Activated naive CD4-positive, alpha-beta T cell treated with anti-CD3 and anti-CD28 coated beads, Interleukin-2, amount 10 ng/mL, durations not matched to agents 7 days and 5 days (primary cell): ENCODE measurements around the gene ADARB2.

Source experiments
- CTCF ChIA-PET: fragments of 350-600 bp; sonication (Branson Sonifier 250); formaldehyde crosslinking; loops from one replicate; lab custom pipeline; 2021; ENCODE audit warnings: antibody characterized with exemption; lab: Charles Lee
- DNase-seq: peaks from one replicate; pipeline ENCODE4 v3.0.0-alpha.2; 2020
- H3K27ac Mint-ChIP-seq: one replicate; pipeline ENCODE4 v1.8.0; 2021; ENCODE audit warnings: mild to moderate bottlenecking, moderate library complexity, mixed read lengths
- H3K27me3 Mint-ChIP-seq: one replicate; pipeline ENCODE4 v1.8.0; 2021; ENCODE audit warnings: mild to moderate bottlenecking, mixed read lengths
- H3K36me3 Mint-ChIP-seq: one replicate; pipeline ENCODE4 v1.8.0; 2021; ENCODE audit warnings: mixed read lengths
- H3K4me1 Mint-ChIP-seq: one replicate; pipeline ENCODE4 v1.8.0; 2021; ENCODE audit warnings: mixed read lengths
- H3K4me3 Mint-ChIP-seq: one replicate; pipeline ENCODE4 v1.8.0; 2021; ENCODE audit warnings: mild to moderate bottlenecking, moderate library complexity, mixed read lengths
- H3K9me3 Mint-ChIP-seq: one replicate; pipeline ENCODE4 v1.8.0; 2021; ENCODE audit warnings: mixed read lengths

Gene ADARB2

GRCh38 chr10:1186683-1186990, 550.7 kb downstream of the ADARB2 start:
- Mint-ChIP-seq H3K9me3 (no peaks in the 10 kb centered on the region), H3K4me3 (no peak overlapping the region), H3K27me3 (peaks cover 32% of the 10 kb centered on the region), H3K4me1 (no peaks in the 10 kb centered on the region), H3K27ac (no peak overlapping the region), H3K36me3 (no peaks in the 10 kb centered on the region)
- CTCF ChIA-PET: no interaction called here
- no peak for DNase-seq

DNA sequence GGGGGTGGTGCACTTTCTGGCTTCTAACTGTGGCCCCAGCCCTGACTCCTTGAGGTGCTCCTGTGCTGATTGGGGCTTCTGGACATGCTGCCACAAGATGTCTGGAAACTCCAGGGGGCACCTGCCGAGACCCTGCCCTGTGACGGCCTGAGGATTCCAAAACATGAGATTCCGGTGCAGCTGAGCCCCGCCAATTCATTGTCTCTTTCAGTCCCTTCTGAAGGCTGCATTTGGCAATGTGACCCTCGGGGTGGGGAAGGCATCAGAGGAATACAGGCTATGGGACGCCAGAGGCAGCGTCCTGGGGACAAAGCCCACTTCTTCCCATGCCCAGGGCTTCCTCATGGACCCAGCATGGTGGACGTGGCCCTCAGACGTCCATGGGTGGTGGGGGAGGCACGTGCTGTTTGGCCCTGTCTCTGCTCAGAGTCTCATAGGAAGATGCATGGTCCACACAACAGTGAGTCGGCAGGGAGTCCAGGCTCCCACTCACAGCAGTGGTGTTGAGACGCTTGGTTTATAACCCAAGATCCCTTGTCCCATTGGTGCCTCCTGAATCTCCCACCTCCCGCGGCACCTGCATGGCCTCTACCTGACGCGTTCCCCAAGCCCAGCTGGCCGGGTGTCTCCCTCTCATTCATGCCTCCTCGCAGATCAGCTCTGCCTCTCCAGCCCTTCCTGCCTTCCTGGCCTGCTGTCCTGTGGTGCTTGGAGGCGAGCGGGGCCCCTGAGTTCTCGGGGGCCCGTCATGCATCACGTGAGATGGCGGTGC, 551.2 kb downstream of the ADARB2 start:
- H3K36me3 Mint-ChIP-seq: no peaks in the 10 kb centered on the region
- peaks cover 32% of the 10 kb centered on the region for H3K27me3 Mint-ChIP-seq
- no peaks in the 10 kb centered on the region for H3K9me3 Mint-ChIP-seq
- DNase-seq: no peak
- H3K27ac Mint-ChIP-seq: no peak overlapping the region
- no peak overlapping the region for H3K4me3 Mint-ChIP-seq
- CTCF ChIA-PET: no interaction called here
- no peaks in the 10 kb centered on the region for H3K4me1 Mint-ChIP-seq

- H3K4me3 Mint-ChIP-seq: no peak overlapping the region
- peaks cover 26% of the 10 kb centered on the region for H3K27me3 Mint-ChIP-seq
- CTCF ChIA-PET: no interaction called here
- no peaks in the 10 kb centered on the region for H3K36me3 Mint-ChIP-seq
- H3K27ac Mint-ChIP-seq: no peak overlapping the region
- H3K4me1 Mint-ChIP-seq: no peaks in the 10 kb centered on the region
- no peak for DNase-seq
- no peaks in the 10 kb centered on the region for H3K9me3 Mint-ChIP-seq
Measured at GRCh38 chr10:1184541-1185430, 552.5 kb downstream of the ADARB2 start.

GRCh38 chr10:1183701-1184100, 553.6 kb downstream of the ADARB2 start:
- H3K4me3 Mint-ChIP-seq: no peak overlapping the region
- H3K4me1 Mint-ChIP-seq: no peaks in the 10 kb centered on the region
- H3K36me3 Mint-ChIP-seq: no peaks in the 10 kb centered on the region
- CTCF ChIA-PET: no interaction called here
- peaks cover 23% of the 10 kb centered on the region for H3K27me3 Mint-ChIP-seq
- DNase-seq: no peak
- H3K9me3 Mint-ChIP-seq: no peaks in the 10 kb centered on the region
- H3K27ac Mint-ChIP-seq: no peak overlapping the region

DNA sequence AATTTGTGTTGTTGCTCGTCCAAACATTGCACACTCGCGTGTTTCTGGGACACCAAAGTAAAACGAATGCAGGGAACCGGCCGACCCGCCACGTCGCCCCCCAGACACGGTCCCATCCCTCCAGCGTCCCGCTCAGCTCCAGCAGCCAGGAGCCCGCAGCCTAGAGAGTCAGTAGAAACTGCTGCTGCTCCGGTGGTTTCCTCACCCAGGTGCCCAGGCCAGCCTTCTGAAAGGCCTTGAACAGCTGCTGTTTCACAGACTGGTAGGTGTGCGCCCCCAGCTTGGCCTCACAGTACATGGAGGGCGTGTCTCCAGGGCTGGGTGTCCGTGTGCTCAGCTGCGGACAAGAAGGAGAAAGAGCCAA, 554.3 kb downstream of the ADARB2 start:
- H3K4me3 Mint-ChIP-seq: no peak overlapping the region
- CTCF ChIA-PET: no interaction called here
- no peaks in the 10 kb centered on the region for H3K4me1 Mint-ChIP-seq
- no peak for DNase-seq
- H3K9me3 Mint-ChIP-seq: no peaks in the 10 kb centered on the region
- H3K27me3 Mint-ChIP-seq: peaks cover 19% of the 10 kb centered on the region
- no peak overlapping the region for H3K27ac Mint-ChIP-seq
- no peaks in the 10 kb centered on the region for H3K36me3 Mint-ChIP-seq

GRCh38 chr10:1182280-1183032, 554.9 kb downstream of the ADARB2 start:
- CTCF ChIA-PET: no interaction called here
- Mint-ChIP-seq H3K9me3 (no peaks in the 10 kb centered on the region), H3K4me1 (no peaks in the 10 kb centered on the region), H3K27ac (no peak overlapping the region), H3K4me3 (no peak overlapping the region), H3K36me3 (no peaks in the 10 kb centered on the region), H3K27me3 (peaks cover 19% of the 10 kb centered on the region)
- DNase-seq: no peak

GRCh38 chr10:1180836-1181235, 556.5 kb downstream of the ADARB2 start:
- no peak for DNase-seq
- Mint-ChIP-seq H3K4me1 (no peaks in the 10 kb centered on the region), H3K4me3 (no peak overlapping the region), H3K9me3 (no peaks in the 10 kb centered on the region), H3K36me3 (no peaks in the 10 kb centered on the region), H3K27me3 (peaks cover 11% of the 10 kb centered on the region), H3K27ac (no peak overlapping the region)
- CTCF ChIA-PET: no interaction called here

DNA sequence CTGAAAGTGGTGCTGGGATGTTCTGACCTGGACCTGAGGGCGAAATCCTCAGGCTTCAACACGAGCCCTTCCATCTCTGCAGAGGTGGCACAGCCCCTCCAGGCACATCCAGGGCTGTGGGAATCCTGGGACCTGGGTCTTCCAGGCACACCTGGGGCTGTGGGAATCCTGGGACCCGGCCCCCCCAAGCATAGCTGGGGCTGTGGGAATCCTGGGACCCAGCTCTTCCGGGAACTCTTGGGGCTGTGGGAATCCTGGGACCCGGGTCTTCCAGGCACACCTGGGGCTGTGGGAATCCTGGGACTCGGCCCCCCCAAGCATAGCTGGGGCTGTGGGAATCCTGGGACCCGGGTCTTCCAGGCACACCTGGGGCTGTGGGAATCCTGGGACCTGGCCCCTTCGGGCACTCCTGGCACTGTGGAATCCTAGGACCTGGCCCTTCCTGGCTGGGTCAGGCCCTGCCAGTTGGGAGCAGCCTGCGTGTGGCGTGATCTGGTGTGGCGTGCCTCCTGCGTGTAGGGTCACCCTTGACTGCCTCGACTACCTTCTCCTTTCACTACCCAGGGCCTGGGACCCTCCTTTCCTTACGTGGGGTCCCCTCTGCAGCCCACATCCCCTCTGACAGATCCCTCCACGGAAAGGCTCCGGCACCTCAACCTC, 557.1 kb downstream of the ADARB2 start:
- no peaks in the 10 kb centered on the region for H3K4me1 Mint-ChIP-seq
- peaks cover 11% of the 10 kb centered on the region for H3K27me3 Mint-ChIP-seq
- CTCF ChIA-PET: interaction anchor here (0.7 kb wide), 1 partner anchor 438 kb away, joined by 3 read pairs; no protein-coding TSS in a partner anchor
- no peak overlapping the region for H3K27ac Mint-ChIP-seq
- H3K36me3 Mint-ChIP-seq: no peaks in the 10 kb centered on the region
- no peak overlapping the region for H3K4me3 Mint-ChIP-seq
- no peak for DNase-seq
- H3K9me3 Mint-ChIP-seq: no peaks in the 10 kb centered on the region

GRCh38 chr10:1179346-1180070, 557.8 kb downstream of the ADARB2 start:
- CTCF ChIA-PET: no interaction called here
- no peak overlapping the region for H3K27ac Mint-ChIP-seq
- no peaks in the 10 kb centered on the region for H3K36me3 Mint-ChIP-seq
- no peak overlapping the region for H3K4me3 Mint-ChIP-seq
- H3K9me3 Mint-ChIP-seq: no peaks in the 10 kb centered on the region
- H3K4me1 Mint-ChIP-seq: no peaks in the 10 kb centered on the region
- peaks cover 11% of the 10 kb centered on the region for H3K27me3 Mint-ChIP-seq
- no peak for DNase-seq

DNA sequence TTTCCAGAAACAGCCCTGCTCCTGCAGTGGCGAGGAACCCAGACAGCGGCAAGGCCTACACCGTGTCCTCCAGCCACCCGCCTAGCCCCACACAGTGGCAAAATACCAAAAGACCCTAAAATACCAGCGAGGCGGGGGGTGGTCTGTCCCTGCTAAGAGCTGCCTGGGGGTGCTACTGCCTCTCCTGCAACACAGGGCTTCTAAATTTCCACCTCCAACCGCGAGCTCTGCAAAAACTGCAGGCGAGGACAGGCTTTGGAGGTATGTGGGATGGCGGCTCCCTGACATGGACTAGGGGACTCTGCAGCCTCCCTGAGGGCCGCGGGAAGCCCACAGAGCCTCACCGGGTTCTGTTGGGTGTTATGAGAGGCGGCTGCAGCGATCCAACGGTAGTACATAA, 558.8 kb downstream of the ADARB2 start:
- Mint-ChIP-seq H3K9me3 (no peaks in the 10 kb centered on the region), H3K36me3 (no peaks in the 10 kb centered on the region), H3K4me1 (no peaks in the 10 kb centered on the region), H3K4me3 (no peak overlapping the region), H3K27ac (no peak overlapping the region), H3K27me3 (peaks cover 15% of the 10 kb centered on the region)
- DNase-seq: no peak
- CTCF ChIA-PET: no interaction called here

GRCh38 chr10:1177936-1178335, 559.4 kb downstream of the ADARB2 start:
- peaks cover 10% of the 10 kb centered on the region for H3K27me3 Mint-ChIP-seq
- DNase-seq: no peak
- no peaks in the 10 kb centered on the region for H3K4me1 Mint-ChIP-seq
- H3K36me3 Mint-ChIP-seq: no peaks in the 10 kb centered on the region
- peak overlapping the region; percentile 19 for H3K27ac Mint-ChIP-seq
- H3K9me3 Mint-ChIP-seq: no peaks in the 10 kb centered on the region
- H3K4me3 Mint-ChIP-seq: no peak overlapping the region
- CTCF ChIA-PET: no interaction called here

GRCh38 chr10:1175956-1176565, 561.3 kb downstream of the ADARB2 start:
- Mint-ChIP-seq H3K27me3 (peaks cover 16% of the 10 kb centered on the region), H3K4me1 (no peaks in the 10 kb centered on the region), H3K4me3 (no peak overlapping the region), H3K9me3 (no peaks in the 10 kb centered on the region), H3K36me3 (no peaks in the 10 kb centered on the region), H3K27ac (no peak overlapping the region)
- CTCF ChIA-PET: no interaction called here
- no peak for DNase-seq

DNA sequence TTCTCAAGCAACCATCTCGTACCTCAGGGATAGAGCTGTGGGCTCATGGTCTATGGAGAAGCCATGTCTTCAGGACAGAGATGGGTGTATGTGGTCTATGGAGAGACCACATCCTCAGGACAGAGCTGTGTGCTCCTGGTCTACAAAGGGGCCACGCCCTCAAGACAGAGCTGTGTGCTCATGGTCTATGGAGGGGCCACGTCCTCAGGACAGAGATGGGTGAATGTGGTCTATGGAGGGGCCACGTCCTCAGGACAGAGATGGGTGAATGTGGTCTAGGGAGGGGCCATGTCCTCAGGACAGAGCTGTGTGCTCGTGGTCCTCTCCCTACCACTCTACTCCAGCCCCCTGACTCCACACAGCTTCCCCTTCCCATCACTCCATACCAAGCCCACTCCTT, 563.3 kb downstream of the ADARB2 start:
- Mint-ChIP-seq H3K36me3 (no peaks in the 10 kb centered on the region), H3K4me3 (no peak overlapping the region), H3K4me1 (no peaks in the 10 kb centered on the region), H3K27ac (no peak overlapping the region), H3K9me3 (no peaks in the 10 kb centered on the region), H3K27me3 (peaks cover 21% of the 10 kb centered on the region)
- no peak for DNase-seq
- CTCF ChIA-PET: no interaction called here
